K562 (cell line): ENCODE results near the gene DNAJC15. TPM values are rescaled to one million over a fixed set of nuclear protein-coding genes. Genes with fewer than 3 reads are reported as not detected.

ENCODE experiments used
- ATAC-seq: fragments of 200-7000 bp; cut with Tn5 transposase; 3 replicates; pipeline ENCODE4 v1.9.1; 2020; ENCODE audit warnings: moderate library complexity
- BruUV-seq: library from RNA; stranded (reverse); fragments of 400-500 nt; replicated peaks from 2 replicates; lab custom pipeline; 2021; lab: Mats Ljungman, UMichigan
- CTCF ChIA-PET: fragments of 300-600 bp; formaldehyde crosslinking; extraction: SDS; loops from one replicate; lab custom pipeline; 2021; ENCODE audit warnings: low intra/inter-chr PET ratio; lab: Yijun Ruan, JAX
- POLR2A ChIA-PET: fragments of 300-600, 350-650 bp; sonication (Branson Sonifier 250); formaldehyde crosslinking; extraction: SDS; loops from one replicate; lab custom pipeline; 2021; ENCODE audit warnings: antibody characterized with exemption, inconsistent platforms; lab: Yijun Ruan, JAX
- DNase-seq, 4 experiments: peaks; one replicate each; pipeline versions ENCODE4 v3.0.0 to v3.0.0-alpha.2; 2011 to 2018; ENCODE audit warnings: low spot score in 3 of 4, mixed read lengths in 3 of 4; ENCODE audit errors: extremely low read depth in 1 of 4
- FAIRE-seq: peaks from 2 replicates; lab custom pipeline; 2011; peaks lifted over from hg19 to GRCh38; lab: Jason Lieb, UNC
- H2AFZ ChIP-seq: 2 replicates; pipeline ENCODE4 v1.6.0; 2011; ENCODE audit warnings: low read depth, low read length, control low read depth, inconsistent platforms
- H3K27ac ChIP-seq: fragments of 200-600 bp; 3 replicates; pipeline ENCODE4 v1.8.0; 2011; ENCODE audit warnings: low read depth, mild to moderate bottlenecking, control low read depth, inconsistent platforms, low read length, moderate library complexity, mixed read lengths; ENCODE audit errors: extremely low read depth
- H3K27me3 ChIP-seq, 2 experiments: fragments of 300-600 bp in 1 of 2; 2 replicates in 1 of 2; 3 replicates in 1 of 2; pipeline versions ENCODE4 v1.6.0 to v1.8.0; 2011; ENCODE audit warnings: inconsistent platforms in 2 of 2, low read length in 2 of 2, mild to moderate bottlenecking in 1 of 2, mixed read lengths in 1 of 2, moderate library complexity in 1 of 2; ENCODE audit not compliant: control insufficient read depth in 2 of 2, insufficient read depth in 2 of 2
- H3K36me3 ChIP-seq: fragments of 300-600 bp; 3 replicates; pipeline ENCODE4 v1.8.0; 2011; ENCODE audit warnings: mild to moderate bottlenecking, low read length, inconsistent platforms; ENCODE audit not compliant: control insufficient read depth, insufficient read depth
- H3K4me1 ChIP-seq, 2 experiments: fragments of 200-600 bp in 1 of 2; replicated peaks in 1 of 2; 2 replicates in 1 of 2; 3 replicates in 1 of 2; pipeline versions ENCODE4 v1.5.1 to v1.8.0; 2011; ENCODE audit warnings: inconsistent platforms in 2 of 2, low read length in 2 of 2, mild to moderate bottlenecking in 1 of 2, mixed read lengths in 1 of 2, moderate library complexity in 1 of 2; ENCODE audit not compliant: control insufficient read depth in 2 of 2, insufficient read depth in 2 of 2
- H3K4me2 ChIP-seq: 2 replicates; pipeline ENCODE4 v1.6.1; 2011; ENCODE audit warnings: low read length, control low read depth, inconsistent platforms, mixed read lengths; ENCODE audit not compliant: insufficient read depth
- H3K4me3 ChIP-seq: fragments of 200-600 bp; sonication (generic), shearing (Covaris generic); 2 replicates; pipeline ENCODE4 v1.5.1; 2016; ENCODE audit warnings: control low read depth, inconsistent platforms
- H3K79me2 ChIP-seq: fragments of 200-600 bp; 3 replicates; pipeline ENCODE4 v1.8.0; 2011; ENCODE audit warnings: low read length, inconsistent platforms; ENCODE audit not compliant: control insufficient read depth, insufficient read depth
- H3K9ac ChIP-seq, 2 experiments: 2 replicates each; pipeline versions ENCODE4 v1.6.0 to v1.6.1; 2011; ENCODE audit warnings: low read depth in 2 of 2, low read length in 2 of 2, control low read depth in 1 of 2, inconsistent platforms in 1 of 2, mild to moderate bottlenecking in 1 of 2, mixed read lengths in 1 of 2; ENCODE audit not compliant: insufficient read depth in 1 of 2
- H3K9me1 ChIP-seq: one replicate; pipeline ENCODE4 v1.6.0; 2011; ENCODE audit warnings: inconsistent platforms, mild to moderate bottlenecking, low read length, moderate library complexity; ENCODE audit not compliant: control insufficient read depth, insufficient read depth
- H3K9me3 ChIP-seq: replicated peaks from 2 replicates; pipeline ENCODE4 v1.5.1; 2011; ENCODE audit warnings: low read depth, low read length, inconsistent platforms; ENCODE audit not compliant: control insufficient read depth, insufficient read depth
- H4K20me1 ChIP-seq: replicated peaks from 2 replicates; pipeline ENCODE4 v1.6.1; 2011; ENCODE audit warnings: low read length, inconsistent platforms, mixed read lengths; ENCODE audit not compliant: control insufficient read depth, insufficient read depth
- BCOR ChIP-seq: fragments of 450-650 bp; IDR thresholded peaks from 2 replicates; pipeline ENCODE4 v1.6.1; 2016
- FOXK1 ChIP-seq: sonication (generic); formaldehyde crosslinking; IDR thresholded peaks from 2 replicates; pipeline ENCODE4 v1.8.0; 2022; ENCODE audit warnings: missing genetic modification reagents, mild to moderate bottlenecking, borderline replicate concordance
- HDAC1 ChIP-seq, 2 experiments: fragments of 450-650 bp; IDR thresholded peaks; 2 replicates each; pipeline ENCODE4 v1.6.1; 2016 to 2017; ENCODE audit warnings: inconsistent platforms in 1 of 2, mild to moderate bottlenecking in 1 of 2, moderate library complexity in 1 of 2
- SMC3 ChIP-seq: conservative IDR thresholded peaks from 2 replicates; pipeline ENCODE4 v1.6.1; 2011; ENCODE audit warnings: low read depth, low read length, improper control_type of control experiment; ENCODE audit not compliant: insufficient read depth
- TARDBP ChIP-seq: fragments of 450-650 bp; IDR thresholded peaks from 2 replicates; pipeline ENCODE4 v1.6.1; 2016
- THRAP3 ChIP-seq: fragments of 450-650 bp; IDR thresholded peaks from 2 replicates; pipeline ENCODE4 v1.6.1; 2016; ENCODE audit warnings: mild to moderate bottlenecking, inconsistent platforms, borderline replicate concordance
- WGBS: fragments of 100-300 bp; shearing (Covaris generic); methylation state at CpG from one replicate; pipeline ENCODE4 v1.1.6; 2016; ENCODE audit warnings: low coverage, mixed read lengths; ENCODE audit not compliant: insufficient coverage; ENCODE audit errors: missing lambda C conversion rate; 5-methylcytosine and 5-hydroxymethylcytosine counted together
- in situ Hi-C: fragments of 300-500 bp; cut with MboI; formaldehyde crosslinking; loops from 4 replicates; pipeline ENCODE4 v1.15.0; 2018; ENCODE audit warnings: inconsistent platforms, mixed read lengths
- intact Hi-C: fragments of 100-400 bp; cut with micrococcal nuclease; formaldehyde crosslinking; loops from 2 replicates; pipeline ENCODE4 v1.14.2; 2022
- polyA plus RNA-seq, 8 experiments: library from polyadenylated mRNA; depleted of rRNA in 4 of 8; stranded (reverse) in 5 of 8; unstranded in 3 of 8; fragments of >200 nt; fragmentation: Nextera tagmentation in 2 of 8; fragmentation: Illumina TruSeq in 1 of 8; extraction: Ambion mirVana in 2 of 8; extraction: Trizol in 1 of 8; gene quantifications; 2 replicates each; pipeline versions ENCODE4 v1.2.1 to v1.2.3, GENCODE V29; 2011 to 2014; ENCODE audit warnings: inconsistent platforms in 1 of 8, missing spikeins in 1 of 8
- total RNA-seq, 7 experiments: library from RNA; depleted of rRNA in 6 of 7; stranded (reverse); fragments of >200 nt in 6 of 7; fragmentation: Illumina TruSeq in 2 of 7; extraction: Trizol in 2 of 7; gene quantifications; 2 replicates each; pipeline versions ENCODE4 v1.2.1 to v1.2.3, GENCODE V29; 2011 to 2021; ENCODE audit warnings: low replicate concordance in 1 of 7
- TF ChIP-seq, protein P1 (sequence below): sonication (generic); formaldehyde crosslinking; IDR thresholded peaks from 2 replicates; pipeline ENCODE4 v1.8.1; 2022; ENCODE audit warnings: missing genetic modification reagents
- TF ChIP-seq, protein P2 (sequence below): fragments of 450-650 bp; formaldehyde crosslinking; IDR thresholded peaks from 2 replicates; pipeline ENCODE4 v1.4.0; 2022; ENCODE audit warnings: missing genetic modification characterization

The DNAJC15 gene
- total and polyA plus RNA-seq, 9 of the 15 experiments (the other 6 are each of a cell fraction or from before 2014, with no cell fraction given), result 0.47 to 3.8 (median 1.0) TPM

DNA sequence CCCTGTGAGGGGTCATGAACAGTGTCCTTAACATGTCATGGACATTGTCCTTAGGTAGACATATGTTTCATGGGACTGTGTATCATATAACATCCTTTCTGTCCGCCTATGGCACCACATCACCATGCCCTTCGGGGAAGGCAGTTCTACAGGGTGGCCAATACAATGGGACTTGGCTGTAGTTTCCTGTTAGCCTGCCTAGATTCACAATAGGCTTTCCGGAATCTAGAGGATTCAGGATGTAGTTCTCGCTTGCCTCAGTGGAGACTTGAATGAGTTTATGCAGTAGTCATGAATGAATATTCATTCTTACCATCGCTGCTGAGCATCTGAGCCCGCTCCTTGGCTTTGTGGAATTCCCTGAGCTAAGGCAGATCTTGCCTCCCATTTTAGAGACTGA lies 100.5 kb downstream of the DNAJC15 start:
- TF ChIP-seq BCOR, result no peak
- TF ChIP-seq HDAC1 (IDR thresholded peaks at IDR 0.05), result no peak
- no peak for TF ChIP-seq THRAP3
- no peak for TF ChIP-seq TARDBP
- no peak for ATAC-seq
- Histone ChIP-seq H3K4me2 (no peak overlapping the region), H3K4me1 (no peaks in the 10 kb centered on the region), H3K27ac (no peak overlapping the region), H3K27me3 (peaks cover 0 to 11% of the 10 kb centered on the region in 2 experiments; a peak in 2 of 5 replicates), H3K9me1 (no peaks in the 10 kb centered on the region), H3K79me2 (no peaks in the 10 kb centered on the region), H3K4me3 (no peak overlapping the region), H3K9ac (no peak overlapping the region), H4K20me1 (no peaks in the 10 kb centered on the region), H3K36me3 (no peaks in the 10 kb centered on the region), H3K9me3 (no peaks in the 10 kb centered on the region), H2AFZ (no peak overlapping the region)
- no TSS peak for BruUV-seq
- no peak for DNase-seq
- in situ Hi-C loops (no loop called here), intact Hi-C loops (no loop called here)
- WGBS, result 1% methylated on average over 6 of the region's 6 CpGs
- FAIRE-seq, result no peak
- ChIA-PET POLR2A (interaction anchor here (0.5 kb wide), 1 partner anchor 245 kb away, joined by 3 read pairs; no protein-coding TSS in a partner anchor), CTCF (no interaction called here)

- no peaks in the 10 kb centered on the region for H3K4me1 ChIP-seq
- TF ChIP-seq, protein P1, sequence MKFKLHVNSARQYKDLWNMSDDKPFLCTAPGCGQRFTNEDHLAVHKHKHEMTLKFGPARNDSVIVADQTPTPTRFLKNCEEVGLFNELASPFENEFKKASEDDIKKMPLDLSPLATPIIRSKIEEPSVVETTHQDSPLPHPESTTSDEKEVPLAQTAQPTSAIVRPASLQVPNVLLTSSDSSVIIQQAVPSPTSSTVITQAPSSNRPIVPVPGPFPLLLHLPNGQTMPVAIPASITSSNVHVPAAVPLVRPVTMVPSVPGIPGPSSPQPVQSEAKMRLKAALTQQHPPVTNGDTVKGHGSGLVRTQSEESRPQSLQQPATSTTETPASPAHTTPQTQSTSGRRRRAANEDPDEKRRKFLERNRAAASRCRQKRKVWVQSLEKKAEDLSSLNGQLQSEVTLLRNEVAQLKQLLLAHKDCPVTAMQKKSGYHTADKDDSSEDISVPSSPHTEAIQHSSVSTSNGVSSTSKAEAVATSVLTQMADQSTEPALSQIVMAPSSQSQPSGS (CRISPR knock-in tag), result no peak
- TF ChIP-seq, protein P2, sequence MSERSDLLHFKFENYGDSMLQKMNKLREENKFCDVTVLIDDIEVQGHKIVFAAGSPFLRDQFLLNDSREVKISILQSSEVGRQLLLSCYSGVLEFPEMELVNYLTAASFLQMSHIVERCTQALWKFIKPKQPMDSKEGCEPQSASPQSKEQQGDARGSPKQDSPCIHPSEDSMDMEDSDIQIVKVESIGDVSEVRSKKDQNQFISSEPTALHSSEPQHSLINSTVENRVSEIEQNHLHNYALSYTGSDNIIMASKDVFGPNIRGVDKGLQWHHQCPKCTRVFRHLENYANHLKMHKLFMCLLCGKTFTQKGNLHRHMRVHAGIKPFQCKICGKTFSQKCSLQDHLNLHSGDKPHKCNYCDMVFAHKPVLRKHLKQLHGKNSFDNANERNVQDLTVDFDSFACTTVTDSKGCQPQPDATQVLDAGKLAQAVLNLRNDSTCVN (CRISPR knock-in tag), result no peak
- TF ChIP-seq SMC3 (no peak), FOXK1 (CRISPR knock-in tag) (no peak)
- H4K20me1 ChIP-seq, result no peaks in the 10 kb centered on the region
- ChIA-PET CTCF (no interaction called here), POLR2A (no interaction called here)
- DNase-seq (no peak), ATAC-seq (no peak), FAIRE-seq (no peak)
- in situ Hi-C loops (no loop called here), intact Hi-C loops (no loop called here)
- no peaks in the 10 kb centered on the region for H3K79me2 ChIP-seq
- H3K27ac ChIP-seq, result no peak overlapping the region
- H3K4me2 ChIP-seq, result no peak overlapping the region
- H3K27me3 ChIP-seq, result peaks cover 0 to 11% of the 10 kb centered on the region in 2 experiments; a peak in 2 of 5 replicates
- no peak overlapping the region for H3K9ac ChIP-seq
- no TSS peak for BruUV-seq
- no peak overlapping the region for H2AFZ ChIP-seq
- H3K36me3 ChIP-seq, result no peaks in the 10 kb centered on the region
- 1% methylated on average over 8 of the region's 8 CpGs for WGBS
- no peaks in the 10 kb centered on the region for H3K9me1 ChIP-seq
- no peaks in the 10 kb centered on the region for H3K9me3 ChIP-seq
- no peak overlapping the region for H3K4me3 ChIP-seq
Measured at GRCh38 chr13:43124490-43124889, 101.1 kb downstream of the DNAJC15 start.
